Stimulated activated CD4-positive, alpha-beta T cell treated with anti-CD3 and anti-CD28 coated beads, Interleukin-4, amount 100 ng/mL, for 1 hour (primary cell): ENCODE data around the gene DCAF7.

Source experiments
- DNase-seq: peaks from one replicate; pipeline ENCODE4 v3.0.0-alpha.2; 2020

Gene DCAF7, protein sequence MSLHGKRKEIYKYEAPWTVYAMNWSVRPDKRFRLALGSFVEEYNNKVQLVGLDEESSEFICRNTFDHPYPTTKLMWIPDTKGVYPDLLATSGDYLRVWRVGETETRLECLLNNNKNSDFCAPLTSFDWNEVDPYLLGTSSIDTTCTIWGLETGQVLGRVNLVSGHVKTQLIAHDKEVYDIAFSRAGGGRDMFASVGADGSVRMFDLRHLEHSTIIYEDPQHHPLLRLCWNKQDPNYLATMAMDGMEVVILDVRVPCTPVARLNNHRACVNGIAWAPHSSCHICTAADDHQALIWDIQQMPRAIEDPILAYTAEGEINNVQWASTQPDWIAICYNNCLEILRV

DNA sequence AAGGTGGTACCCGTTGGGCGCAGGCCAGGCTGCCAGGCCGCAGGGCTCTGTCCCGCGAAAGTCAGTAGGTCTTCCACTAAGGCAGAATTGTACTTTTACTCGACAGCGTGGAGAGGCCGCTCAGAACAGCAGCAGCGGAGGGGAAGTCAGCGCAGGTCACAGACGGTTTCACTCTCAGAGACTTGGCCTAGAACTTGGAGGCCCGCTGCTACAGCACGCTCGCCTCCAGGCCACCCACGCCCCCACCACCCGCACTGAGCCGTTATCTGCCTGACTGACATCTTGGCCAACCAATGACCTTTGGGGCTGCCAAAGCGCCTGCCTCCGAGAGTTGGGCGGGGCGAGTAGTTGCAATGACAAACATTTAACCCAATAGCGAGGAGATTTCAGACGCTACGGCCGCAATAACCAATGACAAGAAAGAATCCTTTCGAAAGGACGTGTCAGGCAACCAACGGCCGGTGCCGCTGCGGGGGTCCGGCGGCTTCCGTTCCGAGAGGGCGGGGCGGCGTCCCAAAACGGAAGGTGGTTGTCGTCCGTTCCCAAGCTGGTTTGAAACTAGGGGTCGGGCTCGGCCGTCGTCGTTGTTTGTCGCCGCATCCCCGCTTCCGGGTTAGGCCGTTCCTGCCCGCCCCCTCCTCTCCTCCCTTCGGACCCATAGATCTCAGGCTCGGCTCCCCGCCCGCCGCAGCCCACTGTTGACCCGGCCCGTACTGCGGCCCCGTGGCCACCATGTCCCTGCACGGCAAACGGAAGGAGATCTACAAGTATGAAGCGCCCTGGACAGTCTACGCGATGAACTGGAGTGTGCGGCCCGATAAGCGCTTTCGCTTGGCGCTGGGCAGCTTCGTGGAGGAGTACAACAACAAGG lies at the start of gene DCAF7:
Gene DCAF7, plus strand, starts transcription at position 532 of the 871 bp plus-strand sequence. Its CDS starts 201 bp downstream, at position 733.
- peak; percentile 99 for DNase-seq

DNA sequence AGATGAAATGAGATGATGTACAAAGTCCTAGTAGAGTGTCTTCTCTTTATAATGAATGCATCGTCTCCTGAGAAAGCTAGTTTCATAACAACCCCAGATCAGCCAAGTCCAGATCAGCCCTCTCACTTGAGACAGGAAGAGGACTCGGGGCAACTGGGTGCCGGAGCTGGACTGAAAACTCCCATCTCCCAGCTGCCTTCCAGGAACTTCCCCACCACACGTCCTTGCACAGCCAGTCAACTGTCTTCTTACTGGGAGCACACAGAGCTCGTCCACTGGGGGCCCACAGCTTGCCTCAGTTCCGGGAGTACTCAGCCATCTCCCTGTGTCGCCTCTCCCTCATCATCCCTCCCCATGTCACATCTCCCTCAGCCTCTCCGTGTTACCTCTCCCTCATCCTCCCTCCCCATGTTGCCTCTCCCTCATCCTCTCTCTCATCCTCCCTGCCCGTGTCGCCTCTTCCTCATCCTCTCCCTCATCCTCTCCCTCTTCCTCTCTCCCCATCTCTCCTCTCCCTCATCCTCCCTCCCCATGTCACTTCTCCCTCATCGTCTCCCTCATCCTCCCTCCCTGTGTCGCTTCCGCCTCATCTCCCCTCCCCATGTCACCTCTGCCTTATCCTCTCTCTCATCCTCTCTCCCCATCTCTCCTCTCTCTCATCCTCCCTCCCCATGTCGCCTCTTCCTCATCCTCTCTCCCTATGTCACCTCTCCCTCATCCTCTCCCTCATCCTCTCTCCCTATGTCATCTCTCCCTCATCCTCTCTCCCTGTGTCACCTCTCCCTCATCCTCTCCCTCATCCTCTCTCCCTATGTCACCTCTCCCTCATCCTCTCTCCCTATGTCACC lies 49.5 kb upstream of the DCAF7 start:
- no peak for DNase-seq

DNA sequence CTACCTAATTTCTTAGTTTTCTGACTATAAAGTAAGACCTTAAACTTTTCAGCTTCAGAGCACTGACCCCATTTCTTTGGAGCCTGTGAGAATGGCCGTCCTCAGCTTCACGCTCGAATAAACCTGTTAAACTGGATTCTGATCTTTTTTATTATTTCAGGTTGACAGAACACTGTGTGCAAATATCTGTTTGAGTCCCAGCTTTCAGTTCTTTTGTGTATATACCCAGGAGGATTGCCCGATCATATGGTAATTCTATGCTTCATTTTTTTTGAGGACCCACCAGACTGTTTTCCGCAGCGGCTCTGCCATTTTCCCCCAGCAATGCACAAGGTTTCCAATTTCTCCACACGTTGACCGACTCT lies 47.0 kb upstream of the DCAF7 start:
- no peak for DNase-seq

DNA sequence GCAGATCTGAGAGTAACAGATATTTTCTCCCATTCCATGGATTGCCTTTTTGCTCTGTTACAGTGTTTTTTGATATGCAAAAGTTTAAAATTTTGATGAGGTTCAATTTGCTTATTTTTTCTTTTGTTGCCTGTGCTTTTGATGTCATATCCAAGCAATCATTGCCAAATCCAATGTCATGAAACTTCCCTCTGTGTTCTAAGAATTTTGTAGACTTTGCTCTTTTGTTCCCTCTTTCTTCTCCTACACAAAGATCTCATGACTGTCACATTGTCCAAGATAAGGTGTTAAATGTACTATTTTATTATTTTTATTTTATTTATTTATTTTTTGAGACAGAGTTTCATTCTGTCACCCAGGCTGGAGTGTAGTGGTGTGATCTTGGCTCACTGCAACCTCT lies 46.0 kb upstream of the DCAF7 start:
- no peak for DNase-seq

DNA sequence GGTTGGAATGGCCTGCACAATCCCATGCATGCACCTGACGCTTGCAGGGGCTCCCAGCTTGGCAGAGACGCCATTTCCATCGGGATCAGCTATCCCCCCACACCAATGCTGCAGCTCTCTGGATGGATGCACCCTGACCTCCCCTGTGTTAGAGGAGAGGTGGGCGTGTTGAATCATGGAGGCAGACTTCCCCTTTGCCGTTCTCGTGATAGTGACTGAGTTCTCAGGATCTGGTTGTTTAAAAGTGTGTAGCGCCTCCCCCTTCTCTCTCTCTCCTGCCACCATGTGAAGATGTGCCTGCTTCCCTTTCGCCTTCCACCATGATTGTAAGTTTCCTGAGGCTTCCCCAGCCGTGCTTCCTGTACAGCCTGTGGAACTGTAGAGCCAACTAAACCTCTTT lies 44.9 kb upstream of the DCAF7 start:
- no peak for DNase-seq

DNA sequence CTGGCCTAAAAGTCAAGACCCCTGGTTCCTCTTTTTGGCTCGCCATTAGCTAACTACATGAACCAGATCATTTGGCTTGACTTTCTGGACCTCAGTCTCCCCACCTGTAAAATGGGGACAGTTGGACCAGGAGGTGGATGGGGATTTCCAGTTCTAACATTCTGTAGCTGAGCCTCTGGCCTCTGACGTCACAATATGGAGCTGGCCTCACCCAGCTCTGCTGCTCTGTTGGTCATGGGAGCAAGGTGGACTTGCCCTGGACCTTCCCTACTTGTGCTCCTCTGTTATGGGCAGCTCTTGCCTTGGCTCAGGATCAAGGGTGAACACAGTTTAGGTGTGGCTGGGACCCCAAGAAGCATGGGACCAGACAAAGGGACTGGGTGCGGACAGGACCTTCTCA lies 43.6 kb upstream of the DCAF7 start:
- no peak for DNase-seq

DNA sequence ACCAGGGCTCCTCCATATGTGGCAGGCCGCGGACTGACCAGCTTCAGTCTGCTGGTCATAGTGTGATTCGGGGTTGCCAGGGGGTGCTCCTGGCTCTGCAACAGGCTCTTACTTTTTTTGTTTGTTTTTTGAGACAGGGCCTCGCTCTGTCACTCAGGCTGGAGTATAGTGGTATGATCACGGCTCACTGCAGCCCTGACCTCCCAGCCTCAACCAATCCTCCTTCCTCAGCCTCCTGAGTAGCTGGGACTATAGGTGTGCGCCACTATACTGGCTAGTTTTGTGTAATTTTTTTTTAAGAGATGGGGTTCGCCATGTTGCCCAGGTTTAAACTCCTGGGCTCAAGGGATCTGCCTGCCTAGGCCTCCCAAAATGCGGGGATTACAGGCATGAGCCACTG lies 38.9 kb upstream of the DCAF7 start:
- no peak for DNase-seq

DNA sequence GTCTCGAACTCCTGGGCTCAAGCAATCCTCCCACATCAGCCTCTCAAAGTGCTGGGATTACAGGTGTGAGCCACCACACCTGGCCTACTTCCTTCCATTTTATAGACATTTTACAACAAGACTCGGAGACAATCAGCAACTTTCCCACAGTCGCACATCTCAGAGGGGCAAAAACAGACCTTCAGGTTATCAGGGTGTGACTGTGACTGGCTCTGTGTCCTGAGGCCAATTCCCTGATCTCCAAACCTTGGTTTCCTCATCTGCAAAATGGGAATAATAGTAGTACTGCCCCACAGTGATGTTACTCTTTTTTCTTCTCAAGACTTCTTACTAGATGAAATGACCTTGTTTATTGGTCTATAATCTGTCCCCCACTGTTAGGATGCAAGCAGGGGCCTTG lies 37.9 kb upstream of the DCAF7 start:
- DNase-seq: no peak

DNA sequence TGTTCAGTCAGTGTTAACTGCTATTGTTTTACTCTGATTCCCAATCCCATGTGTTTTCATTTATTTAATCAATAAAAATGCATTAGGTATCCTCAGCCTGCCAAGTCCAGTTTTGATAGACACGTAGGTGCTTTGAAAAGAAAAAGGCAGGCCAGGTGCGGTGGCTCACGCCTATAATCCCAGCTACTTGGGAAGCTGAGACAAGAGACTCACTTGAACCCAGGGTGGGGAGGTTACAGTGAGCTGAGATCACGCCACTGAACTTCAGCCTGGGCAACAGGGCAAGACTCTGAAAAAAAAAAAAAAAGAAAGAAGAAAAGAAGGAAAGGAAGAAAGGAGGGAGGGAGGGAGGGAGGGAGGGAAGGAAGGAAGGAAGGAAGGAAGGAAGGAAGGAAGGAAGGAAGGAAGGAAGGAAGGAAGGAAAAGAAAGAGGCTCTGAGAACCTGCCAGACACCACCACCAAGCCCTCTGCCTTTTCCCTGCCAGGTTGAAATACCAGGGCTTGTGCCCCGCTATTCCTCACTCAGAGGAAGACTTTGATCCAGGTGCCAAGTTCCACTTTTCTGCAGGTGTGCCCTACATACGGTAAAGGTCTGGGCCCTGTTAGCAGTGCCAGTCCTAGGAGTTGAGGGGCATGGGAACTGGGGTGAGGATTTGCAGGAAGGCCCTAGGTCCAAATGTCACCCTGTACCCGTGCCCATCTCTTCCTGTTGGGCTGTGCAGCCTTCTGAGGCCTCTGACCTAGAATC lies 37.2 kb upstream of the DCAF7 start:
- no peak for DNase-seq

DNA sequence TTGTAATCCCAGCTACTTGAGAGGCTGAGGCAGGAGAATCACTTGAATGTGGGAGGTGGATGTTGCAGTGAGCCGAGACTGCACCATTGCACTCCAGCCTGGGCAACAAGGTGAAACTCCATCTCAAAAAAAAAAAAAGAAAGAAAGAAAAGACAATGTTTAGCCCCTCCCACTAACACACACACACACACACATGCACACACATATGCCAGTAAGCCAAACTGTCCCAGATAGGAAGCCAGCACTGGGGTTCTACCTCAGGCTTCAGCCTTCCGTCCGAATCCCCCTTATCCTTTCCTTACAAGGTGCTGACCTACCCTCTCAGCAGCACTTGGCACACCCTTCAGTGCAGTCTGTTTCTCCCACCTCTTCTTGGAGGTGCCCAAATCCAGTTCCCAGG lies 35.8 kb upstream of the DCAF7 start:
- no peak for DNase-seq

DNA sequence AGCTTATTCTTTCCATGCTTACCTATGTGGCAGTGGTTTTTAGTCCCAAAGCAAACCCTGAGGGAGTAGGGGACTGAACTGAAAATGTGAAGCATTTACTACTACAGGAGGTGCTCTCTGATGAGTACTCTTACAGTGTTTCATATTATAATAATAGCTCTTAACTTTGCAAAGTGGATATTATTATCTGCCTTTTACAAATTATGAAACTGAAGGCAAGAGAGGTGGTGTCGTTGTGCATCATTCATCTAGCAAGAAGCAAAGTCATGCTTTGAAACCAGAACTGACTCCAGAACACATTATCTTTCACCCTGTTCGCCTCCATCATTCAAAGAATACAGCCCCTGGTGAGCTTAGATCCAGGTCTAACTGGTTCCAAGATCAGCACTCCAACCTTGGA lies 35.3 kb upstream of the DCAF7 start:
- no peak for DNase-seq

DNA sequence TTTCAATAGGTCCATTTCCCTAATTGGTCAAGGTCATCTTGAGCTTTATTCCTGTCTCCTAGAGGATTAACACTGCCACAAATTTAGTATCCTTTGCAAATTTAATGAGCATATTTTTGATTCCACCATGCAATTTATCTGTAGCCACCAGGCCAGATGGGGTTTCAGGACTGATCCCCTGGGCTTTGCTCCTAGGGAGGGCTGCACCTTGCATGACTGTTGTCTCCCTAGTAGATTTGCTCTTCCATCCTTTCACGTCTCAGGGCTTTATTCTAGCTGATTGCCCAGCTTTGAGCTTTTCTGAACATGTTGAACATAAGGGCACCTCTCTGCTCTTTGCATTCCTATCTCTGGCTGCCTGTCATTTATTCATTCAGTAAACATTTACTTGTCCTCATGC lies 34.9 kb upstream of the DCAF7 start:
- no peak for DNase-seq

DNA sequence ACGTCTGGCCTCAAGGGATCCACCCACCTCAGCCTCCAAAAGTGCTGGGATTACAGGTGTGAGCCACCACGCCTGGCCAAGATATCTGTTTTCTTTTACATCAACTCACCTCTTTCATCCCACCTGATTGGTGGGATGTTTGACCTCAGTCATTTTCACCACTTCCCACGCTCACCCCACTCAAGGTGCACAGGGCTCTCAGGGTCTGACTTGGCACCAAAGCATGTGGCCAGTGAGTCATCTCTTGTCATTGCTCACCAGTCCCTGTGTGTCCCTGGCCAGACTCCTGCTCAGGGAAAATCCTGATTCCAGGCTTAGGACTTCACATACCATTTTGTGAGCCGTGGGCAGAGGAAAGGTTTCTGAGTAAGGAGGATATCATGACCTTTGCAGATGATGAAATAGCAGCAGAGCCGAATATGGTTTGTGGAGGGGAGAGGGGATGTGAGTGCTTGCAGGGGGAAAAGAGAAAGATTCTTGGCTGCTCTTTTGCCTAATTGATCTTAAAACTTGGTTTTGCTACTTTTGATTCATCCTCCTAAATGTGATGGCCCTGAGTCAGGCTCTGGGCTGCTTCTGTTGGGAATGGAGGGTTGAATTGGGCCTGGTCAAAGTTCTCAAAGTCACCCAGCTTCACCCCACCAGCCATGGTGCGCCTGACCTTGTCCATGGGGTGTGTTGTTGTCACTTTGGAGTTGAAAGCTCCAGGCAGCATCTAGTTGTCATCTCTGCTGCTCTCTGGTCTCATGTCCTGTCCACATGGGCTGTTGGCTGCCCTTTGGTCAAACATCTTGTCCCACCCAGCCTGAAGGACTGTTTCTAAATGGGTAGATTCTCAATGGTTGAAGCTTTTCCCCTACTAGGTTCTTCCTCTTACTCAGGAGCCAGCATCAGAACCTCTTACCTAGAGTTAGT lies 33.1 kb upstream of the DCAF7 start:
- no peak for DNase-seq

DNA sequence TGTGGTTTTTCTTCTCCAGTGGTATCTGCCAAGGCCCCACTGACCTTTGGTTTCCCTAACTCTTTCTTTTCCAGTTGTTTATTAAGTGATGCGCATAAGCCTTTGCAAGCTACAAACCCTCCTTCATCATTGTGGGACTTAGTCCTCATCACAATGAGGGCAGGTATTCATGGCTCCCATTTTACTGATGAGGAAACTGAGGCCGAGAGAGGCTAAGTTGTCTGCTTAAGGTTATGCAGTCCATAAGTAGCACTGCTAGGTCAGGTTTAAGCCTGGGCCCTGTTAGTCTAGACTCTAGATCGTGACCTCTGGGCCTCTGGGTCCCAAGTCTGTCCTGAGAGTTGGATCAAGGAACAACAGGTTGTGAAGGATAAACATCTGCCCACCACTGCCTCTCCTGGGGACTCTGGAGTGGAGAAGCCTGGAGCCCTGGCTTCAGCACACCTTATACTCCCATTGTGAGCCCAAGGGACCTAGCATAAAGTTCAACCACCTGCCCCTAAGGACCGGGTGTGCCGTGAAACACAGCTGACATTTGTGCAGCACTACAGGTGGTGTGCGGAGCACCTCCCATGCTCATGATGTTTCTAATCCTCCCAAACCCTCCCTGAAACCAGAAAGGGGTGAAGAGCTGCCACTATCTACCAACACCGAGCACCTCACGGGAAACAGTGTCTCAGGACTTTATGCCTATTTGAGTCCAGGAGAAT lies 32.3 kb upstream of the DCAF7 start:
- no peak for DNase-seq

DNA sequence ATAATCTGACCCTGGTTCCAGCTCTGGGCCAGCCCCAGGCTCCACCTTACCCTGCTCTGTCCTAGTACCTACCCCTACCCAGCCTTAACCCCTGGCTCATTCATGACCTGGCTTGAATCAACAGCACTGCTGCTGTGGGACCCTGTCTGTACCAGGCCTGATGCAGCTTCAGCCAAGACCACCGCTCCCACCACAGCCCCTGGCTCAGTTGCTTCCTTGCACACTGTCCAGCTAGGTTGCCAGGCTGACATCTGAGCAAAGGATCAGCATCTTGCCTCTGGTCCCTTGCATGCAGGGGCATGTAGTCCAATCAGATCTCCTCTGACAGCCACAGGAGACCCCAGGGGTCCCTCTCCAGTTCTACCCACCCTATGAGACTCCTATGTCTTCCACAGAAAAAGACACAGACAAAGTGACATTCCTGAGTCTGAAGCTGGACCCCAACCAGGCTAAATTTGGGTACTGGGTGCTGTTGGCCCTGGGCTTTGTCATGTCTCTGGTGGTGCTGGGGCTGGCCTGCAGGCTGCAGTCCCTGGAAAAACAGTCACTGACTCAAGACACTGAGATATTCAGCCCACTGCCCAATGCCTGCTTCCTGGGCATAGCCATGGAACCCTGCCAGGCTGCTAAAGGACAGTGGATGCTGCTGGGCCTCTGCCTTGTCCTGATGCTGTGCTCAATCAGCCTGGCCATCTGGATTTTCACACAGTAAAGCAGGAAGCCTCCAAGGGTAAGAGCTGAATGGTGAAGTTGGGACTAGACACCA lies 31.0 kb upstream of the DCAF7 start:
- no peak for DNase-seq

DNA sequence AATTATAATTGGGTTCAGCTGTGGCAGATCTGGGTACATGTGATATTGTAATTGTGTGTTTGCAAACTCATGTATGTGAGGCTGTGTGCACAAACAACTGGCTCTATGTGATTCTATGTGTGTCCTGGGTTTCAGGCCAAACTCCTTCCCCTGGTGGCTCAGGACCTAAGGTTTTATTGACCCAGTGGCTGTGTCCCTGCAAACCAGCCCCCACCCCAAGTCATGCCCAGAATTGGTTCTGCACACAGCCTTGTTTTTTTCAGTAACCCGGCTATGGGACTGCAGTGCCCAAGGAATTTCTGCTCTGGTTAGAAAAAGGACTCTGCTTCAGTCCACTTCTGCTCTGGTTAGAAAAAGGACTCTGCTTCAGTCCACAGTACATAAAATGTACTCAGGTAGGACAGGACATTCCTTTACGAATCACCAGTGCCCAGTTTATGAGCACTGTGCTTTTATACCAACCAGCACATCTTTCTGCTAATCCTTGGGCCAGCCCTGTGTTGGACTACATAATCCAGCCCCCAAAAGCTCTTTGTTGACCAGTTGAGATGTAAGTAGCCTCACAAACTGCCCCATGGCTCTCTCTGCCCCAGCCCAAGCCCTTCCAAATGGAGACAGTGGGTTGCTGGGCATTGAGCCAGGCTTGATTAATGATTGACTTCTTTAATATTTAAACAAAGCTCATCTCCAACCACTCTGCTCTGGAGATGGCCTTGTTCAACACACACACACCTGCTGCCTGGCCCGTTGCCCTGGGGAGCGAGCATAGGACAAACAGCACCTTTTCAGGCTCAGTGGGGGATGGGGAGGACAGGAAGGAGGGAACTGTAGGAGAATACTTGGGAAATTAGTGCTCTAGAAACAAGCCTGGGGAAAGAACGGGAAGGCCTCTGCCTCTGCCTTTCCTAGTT lies 30.1 kb upstream of the DCAF7 start:
- no peak for DNase-seq

DNA sequence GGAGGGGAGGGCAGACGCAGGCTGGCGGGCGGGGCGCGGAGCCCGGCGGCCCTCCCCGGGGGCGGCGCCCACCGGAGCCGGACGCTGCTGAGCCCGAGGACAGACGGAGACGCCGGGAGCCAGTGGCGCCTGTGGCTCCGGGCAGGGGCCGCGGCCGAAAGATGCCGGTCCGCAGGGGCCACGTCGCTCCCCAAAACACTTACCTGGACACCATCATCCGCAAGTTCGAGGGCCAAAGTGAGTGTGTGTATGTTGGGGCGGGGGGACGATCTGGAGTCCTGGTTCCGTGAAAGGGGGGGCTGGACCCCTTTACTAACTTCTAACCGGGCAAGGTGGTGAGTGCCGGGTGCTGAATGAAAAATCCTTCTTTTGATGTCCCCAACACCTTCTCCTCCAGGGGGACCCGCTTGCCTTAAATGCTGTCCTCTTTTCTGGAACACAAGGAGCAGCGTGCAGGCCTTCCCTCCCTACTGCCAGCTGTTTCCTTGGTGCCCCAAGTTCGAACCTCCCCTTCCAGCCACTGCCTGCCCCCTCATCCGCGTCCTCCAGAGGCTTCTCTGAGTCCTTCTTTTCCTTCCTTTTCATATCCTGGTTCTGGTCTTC lies 26.9 kb upstream of the DCAF7 start, which contains the start of gene KCNH6:
Gene KCNH6, plus strand, starts transcription at position 106 of the 603 bp plus-strand sequence. Its CDS starts 56 bp downstream, at position 162.
- DNase-seq: no peak

DNA sequence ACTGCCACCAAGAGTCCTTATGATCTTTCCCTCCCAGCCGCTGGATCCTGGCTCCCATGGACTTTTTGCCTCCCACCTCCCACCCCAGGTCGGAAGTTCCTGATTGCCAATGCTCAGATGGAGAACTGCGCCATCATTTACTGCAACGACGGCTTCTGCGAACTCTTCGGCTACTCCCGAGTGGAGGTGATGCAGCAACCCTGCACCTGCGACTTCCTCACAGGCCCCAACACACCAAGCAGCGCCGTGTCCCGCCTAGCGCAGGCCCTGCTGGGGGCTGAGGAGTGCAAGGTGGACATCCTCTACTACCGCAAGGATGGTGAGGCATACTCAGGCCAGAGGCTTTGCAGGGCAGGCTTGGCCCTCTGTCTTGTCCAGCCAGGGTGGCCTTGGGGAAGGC lies 26.2 kb upstream of the DCAF7 start:
- no peak for DNase-seq
